Heart right ventricle (tissue), 16 donors: ENCODE data around the gene GPC2. TPM values are rescaled to one million over a fixed set of nuclear protein-coding genes. Genes with fewer than 3 reads are reported as not detected.
A peak's percentile ranks its signal among the peaks of the same experiment; 100 is the strongest.

Experiments
- ATAC-seq, 8 donors: fragments of 200-7000 bp; cut with Tn5 transposase; one replicate each; pipeline ENCODE4 v1.9.1; 2020; ENCODE audit warnings: mild to moderate bottlenecking in 8 of 8, moderate library complexity in 8 of 8, moderate number of reproducible peaks in 1 of 8
- DNase-seq, 2 donors: peaks; one replicate each; pipeline ENCODE4 v3.0.0-alpha.2; 2020
- H3K27ac ChIP-seq, 10 donors: fragments of 200-600 bp; sonication (generic) in 2 of 10; one replicate each; pipeline versions ENCODE4 v1.5.0 to v1.8.0; 2020 to 2022; ENCODE audit warnings: mild to moderate bottlenecking in 3 of 10
- H3K27me3 ChIP-seq, 7 donors: fragments of 200-600 bp; one replicate each; pipeline ENCODE4 v1.8.0; 2021 to 2022; ENCODE audit warnings: mild to moderate bottlenecking in 2 of 7
- H3K36me3 ChIP-seq, 9 donors: fragments of 200-600 bp; sonication (generic) in 1 of 9; one replicate each; pipeline versions ENCODE4 v1.5.0 to v1.8.0; 2020 to 2022; ENCODE audit warnings: mild to moderate bottlenecking in 2 of 9
- H3K4me1 ChIP-seq, 9 donors: fragments of 200-600 bp; sonication (generic) in 1 of 9; one replicate each; pipeline versions ENCODE4 v1.5.0 to v1.8.0; 2020 to 2022; ENCODE audit warnings: mild to moderate bottlenecking in 4 of 9
- H3K4me3 ChIP-seq, 10 donors: fragments of 200-600 bp; sonication (generic) in 2 of 10; one replicate each; pipeline versions ENCODE4 v1.5.0 to v1.8.0; 2020 to 2022; ENCODE audit warnings: mild to moderate bottlenecking in 7 of 10, moderate library complexity in 2 of 10
- H3K9me3 ChIP-seq, 11 donors: fragments of 200-600 bp in 10 of 11; sonication (generic) in 2 of 11; one replicate each; pipeline versions ENCODE4 v1.5.0 to v1.8.0; 2013 to 2022; ENCODE audit warnings: mild to moderate bottlenecking in 2 of 11, control low read depth in 1 of 11, moderate library complexity in 1 of 11
- WGBS, 2 donors: extraction: QIAGEN DNeasy Blood & Tissue Kit; methylation state at CpG; one replicate each; pipeline ENCODE4 v1.1.7; 2013; ENCODE audit warnings: inconsistent platforms in 1 of 2; 5-methylcytosine and 5-hydroxymethylcytosine counted together
- intact Hi-C, 10 donors: fragments of 100-400 bp; cut with DNase I; formaldehyde crosslinking; loops; one replicate each; pipeline versions ENCODE4 v1.11.1 to v1.14.2; 2022
- polyA plus RNA-seq, 2 donors: library from polyadenylated mRNA; stranded (reverse); fragments of 200-250 nt; gene quantifications; one replicate each; pipeline ENCODE4 v1.2.3, GENCODE V29; 2013
- total RNA-seq, 10 donors: library from RNA; stranded (reverse); fragmentation: NEBNext Ultra II Directional in 3 of 10; extraction: Animal tissue kit (Norgen Biotek cat#: 25700) in 3 of 10; gene quantifications; one replicate each; pipeline versions ENCODE4 v1.2.1 to v1.2.4, GENCODE V29; 2021 to 2023
- TF ChIP-seq, protein P1 (sequence below), 9 donors: fragments of 200-600 bp; sonication (generic) in 2 of 9; IDR thresholded peaks; one replicate each; pipeline versions ENCODE4 v1.5.0 to v1.8.0; 2021 to 2022; ENCODE audit warnings: antibody characterized with exemption in 9 of 9, mild to moderate bottlenecking in 5 of 9, moderate library complexity in 1 of 9
- donor health status: Arrhythmogenic right ventricular cardiomyopathy.
- donor health status: ischemic (EF 13 %, LVEDD 7.1; RV severe dilation, severe dysfunction).
- donor health status: healthy with polysubstance abuse.
- donor health status: DM: no; HTN: yes; CAD: no.
- donor health status: DM: no; HTN: no; CAD: no.
- donor health status: ischemic (EF 25% LVEDD 6.9; RV normal size, moderate dysfunction).
- donor health status: ischemic (EF 25% LVEDD 5.7; RV mildly dilated, moderate dysfunction).
- donor health status: healthy.
- donor health status: DM: yes; HTN: yes; CAD: no.
- donor health status: Ischemic cardiomyopathy.
- donor health status: ischemic (EF 35%, LVEDD 5.7; RV mildly dilated, moderate dysfunction).
- donor health status: nonischemic (EF 11% LVEDD 7.7; RV severe dilation, severe dysfunction).
- donor health status: DM: yes; HTN: yes; CAD: no.
- donor health status: PGD.
- donor health status: ischemic (EF 29% LVEDD 5.4; RV normal size, mild dysfunction).
- donor health status: nonischemic (EF 23%, LVEDD 6.1; RV moderate dilation, normal function).

The GPC2 gene
- total and polyA plus RNA-seq, 12 donors, result 0.11 to 1.1 (median 0.51) TPM; not detected in 2

DNA sequence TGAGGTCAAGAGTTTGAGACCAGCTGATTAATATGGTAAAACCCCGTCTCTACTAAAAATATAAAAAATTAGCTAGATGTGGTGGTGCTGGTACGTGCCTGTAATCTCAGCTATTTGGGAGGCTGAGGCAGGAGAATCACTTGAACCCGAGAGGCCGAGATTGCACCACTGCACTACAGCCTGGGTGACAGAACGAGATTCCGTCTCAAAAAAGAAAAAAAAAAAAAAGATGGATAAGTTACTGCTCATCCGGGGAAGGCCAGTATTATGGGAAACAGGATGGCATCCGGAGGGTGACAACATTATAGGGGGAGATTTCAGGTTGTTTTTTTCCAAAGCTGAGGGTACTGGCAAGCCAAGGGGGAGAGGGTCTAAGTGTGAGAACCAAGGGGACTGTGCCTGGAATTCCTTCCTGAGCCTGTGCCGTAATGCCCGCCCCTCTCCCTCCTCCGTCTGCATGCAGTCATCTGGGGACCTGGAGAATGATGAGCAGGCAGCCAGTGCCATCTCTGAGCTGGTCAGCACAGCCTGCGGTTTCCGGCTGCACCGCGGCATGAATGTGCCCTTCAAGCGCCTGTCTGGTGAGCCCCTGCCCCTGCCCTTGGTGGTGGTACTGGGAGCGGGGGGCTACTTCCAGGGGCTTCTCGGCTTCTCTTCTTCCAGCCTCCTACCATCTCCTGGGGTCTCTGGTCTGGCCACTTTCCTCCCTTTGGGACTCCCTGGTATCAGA is 24.1 kb downstream of the GPC2 start:
- H3K9me3 ChIP-seq, result no peaks in the 10 kb centered on the region
- H3K4me1 ChIP-seq, result peaks cover 14 to 84% (median 25%) of the 10 kb centered on the region in 9 donors
- DNase-seq (no peak), ATAC-seq (no peak)
- H3K27ac ChIP-seq, result peak overlapping the region in 1 of 10 donors; percentile 70
- intact Hi-C loops, result loop anchor here in 1 of 10 donors (10.0 kb wide), 1 partner anchor 62 kb away; the partner anchor contains the start of gene PVRIG
- no peaks in the 10 kb centered on the region for H3K27me3 ChIP-seq
- H3K4me3 ChIP-seq, result no peak overlapping the region
- TF ChIP-seq, protein P1, sequence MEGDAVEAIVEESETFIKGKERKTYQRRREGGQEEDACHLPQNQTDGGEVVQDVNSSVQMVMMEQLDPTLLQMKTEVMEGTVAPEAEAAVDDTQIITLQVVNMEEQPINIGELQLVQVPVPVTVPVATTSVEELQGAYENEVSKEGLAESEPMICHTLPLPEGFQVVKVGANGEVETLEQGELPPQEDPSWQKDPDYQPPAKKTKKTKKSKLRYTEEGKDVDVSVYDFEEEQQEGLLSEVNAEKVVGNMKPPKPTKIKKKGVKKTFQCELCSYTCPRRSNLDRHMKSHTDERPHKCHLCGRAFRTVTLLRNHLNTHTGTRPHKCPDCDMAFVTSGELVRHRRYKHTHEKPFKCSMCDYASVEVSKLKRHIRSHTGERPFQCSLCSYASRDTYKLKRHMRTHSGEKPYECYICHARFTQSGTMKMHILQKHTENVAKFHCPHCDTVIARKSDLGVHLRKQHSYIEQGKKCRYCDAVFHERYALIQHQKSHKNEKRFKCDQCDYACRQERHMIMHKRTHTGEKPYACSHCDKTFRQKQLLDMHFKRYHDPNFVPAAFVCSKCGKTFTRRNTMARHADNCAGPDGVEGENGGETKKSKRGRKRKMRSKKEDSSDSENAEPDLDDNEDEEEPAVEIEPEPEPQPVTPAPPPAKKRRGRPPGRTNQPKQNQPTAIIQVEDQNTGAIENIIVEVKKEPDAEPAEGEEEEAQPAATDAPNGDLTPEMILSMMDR (IDR thresholded peaks at IDR 0.05), result no peak
- 91 to 92% methylated on average over 18 of the region's 18 CpGs for WGBS, 2 donors
- H3K36me3 ChIP-seq, result peaks cover 0 to 67% (median 32%) of the 10 kb centered on the region in 9 donors

DNA sequence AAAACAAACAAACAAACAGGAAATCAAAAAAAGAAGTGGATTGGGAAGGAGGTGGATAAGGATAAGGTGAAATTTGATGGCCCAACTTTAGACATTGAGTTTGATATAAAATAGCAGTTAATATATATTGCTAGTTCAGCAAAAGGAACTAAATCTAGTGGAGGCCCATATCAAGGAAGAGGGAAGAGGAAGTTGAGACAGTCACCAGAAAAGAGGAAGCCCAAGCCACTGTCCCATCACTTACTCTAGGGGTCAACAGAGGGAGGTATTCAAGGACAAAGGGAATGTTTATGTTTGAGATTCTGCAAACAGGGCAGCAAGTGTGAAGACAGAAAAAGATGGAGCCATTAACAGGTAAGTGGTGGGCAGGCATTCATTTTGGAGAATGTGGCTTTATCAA is 24.8 kb downstream of the GPC2 start:
- peak overlapping the region in 1 of 10 donors; percentile 70 for H3K27ac ChIP-seq
- ATAC-seq, result no peak
- H3K27me3 ChIP-seq, result no peaks in the 10 kb centered on the region
- peaks cover 8 to 83% (median 22%) of the 10 kb centered on the region in 9 donors for H3K4me1 ChIP-seq
- H3K9me3 ChIP-seq, result no peaks in the 10 kb centered on the region
- H3K36me3 ChIP-seq, result peaks cover 0 to 67% (median 32%) of the 10 kb centered on the region in 9 donors
- TF ChIP-seq, protein P1 (IDR thresholded peaks at IDR 0.05), result no peak
- no peak for DNase-seq
- intact Hi-C loops, result loop anchor here in 1 of 10 donors (10.0 kb wide), 1 partner anchor 62 kb away; the partner anchor contains the start of gene PVRIG
- no peak overlapping the region for H3K4me3 ChIP-seq

DNA sequence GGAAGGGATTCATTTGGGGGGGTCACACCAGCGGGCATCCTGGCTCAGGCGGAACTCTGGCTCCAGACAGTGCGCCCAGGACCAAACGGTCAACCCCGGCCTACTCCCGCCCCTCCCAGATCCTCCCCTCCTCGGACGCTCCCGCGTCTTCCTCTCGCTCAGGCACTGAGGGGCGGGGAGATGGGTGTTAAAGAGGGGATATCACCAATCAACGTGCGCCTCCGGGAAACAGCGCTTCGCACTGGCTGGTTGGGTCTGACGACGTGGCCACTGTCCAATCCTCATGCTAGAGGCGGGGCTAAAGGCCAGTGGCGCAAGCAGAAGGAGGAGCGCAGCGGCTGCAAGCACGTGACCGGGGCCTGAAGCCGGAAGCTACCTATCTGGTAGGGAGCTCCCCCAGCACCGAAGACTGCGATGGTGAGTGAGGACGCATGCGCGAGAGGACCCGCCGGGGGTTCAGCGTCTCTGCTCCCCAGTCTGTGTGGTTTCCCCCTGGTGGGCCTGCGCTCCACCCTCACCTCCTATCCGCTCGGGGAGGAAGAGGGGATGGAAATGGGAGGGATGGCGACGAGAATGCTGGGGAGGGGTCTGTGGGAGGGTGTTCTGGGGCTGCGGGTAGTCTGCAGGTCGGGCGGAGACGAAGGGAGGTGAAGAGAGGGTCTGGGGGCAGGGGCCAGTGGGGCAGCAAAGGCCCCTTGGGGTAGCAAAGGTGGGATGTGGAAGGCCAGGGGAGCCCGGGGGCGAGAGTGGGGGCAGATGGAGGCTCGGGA is 28.4 kb downstream of the GPC2 start, which contains the start of gene LAMTOR4:
Gene LAMTOR4 (plus strand): TSS at position 360 of the 770 bp plus-strand sequence. CDS start 55 bp downstream, at position 415.
- Histone ChIP-seq H3K9me3 (no peaks in the 10 kb centered on the region), H3K27ac (peak within 1 kb of the TSS in 9 of 10 donors; percentile 71 to 94 (median 88)), H3K36me3 (peaks cover 0 to 33% (median 8%) of the 10 kb centered on the region in 9 donors), H3K27me3 (no peaks in the 10 kb centered on the region), H3K4me1 (peaks cover 8 to 50% (median 15%) of the 10 kb centered on the region in 9 donors), H3K4me3 (peak within 1 kb of the TSS; percentile 48 to 99 (median 77))
- peak; percentile 98 to 100 (median 99) for ATAC-seq
- peak; percentile 98 to 100 for DNase-seq
- 0% methylated on average over 46 of the region's 46 CpGs for WGBS, 2 donors
- TF ChIP-seq, protein P1 (IDR thresholded peaks at IDR 0.05), result no peak
- intact Hi-C loops, result no loop called here

DNA sequence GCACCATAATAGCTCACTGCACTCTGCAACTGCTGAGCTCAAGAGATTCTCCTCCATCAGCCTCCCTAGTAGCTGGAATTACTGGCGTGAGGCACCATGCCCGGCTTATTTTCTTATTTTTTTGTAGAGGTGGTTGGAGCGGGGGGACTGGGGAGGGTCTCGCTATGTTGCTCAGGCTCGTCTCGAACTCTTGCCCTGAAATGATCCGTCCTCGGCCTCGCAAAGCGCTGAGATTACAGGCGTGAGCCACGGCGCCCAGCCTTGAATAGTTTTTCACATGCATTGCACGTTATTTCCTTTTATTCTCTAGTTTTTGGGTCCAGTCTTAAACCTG is 29.0 kb downstream of the GPC2 start:
- Histone ChIP-seq H3K9me3 (no peaks in the 10 kb centered on the region), H3K4me1 (peaks cover 8 to 45% (median 15%) of the 10 kb centered on the region in 9 donors), H3K4me3 (peak overlapping the region in 9 of 10 donors; percentile 71 to 99 (median 78)), H3K27me3 (no peaks in the 10 kb centered on the region), H3K27ac (peak overlapping the region in 9 of 10 donors; percentile 69 to 94 (median 85)), H3K36me3 (peaks cover 0 to 28% (median 5%) of the 10 kb centered on the region in 9 donors)
- intact Hi-C loops, result no loop called here
- DNase-seq (no peak), ATAC-seq (peak in 3 of 8 donors; percentile 1 to 19 (median 3))
- WGBS, 2 donors, result 15 to 24% methylated on average over 14 of the region's 14 CpGs
- TF ChIP-seq, protein P1 (IDR thresholded peaks at IDR 0.05), result no peak
